Endometrium (tissue), 2 donors: ENCODE measurements around the gene SAPCD2.

ENCODE experiments used
- FAIRE-seq: peaks from 2 replicates; lab custom pipeline; 2012; peaks lifted over from hg19 to GRCh38; lab: Jason Lieb, UNC
- donor health status: control.
- donor health status: control.

The SAPCD2 gene

DNA sequence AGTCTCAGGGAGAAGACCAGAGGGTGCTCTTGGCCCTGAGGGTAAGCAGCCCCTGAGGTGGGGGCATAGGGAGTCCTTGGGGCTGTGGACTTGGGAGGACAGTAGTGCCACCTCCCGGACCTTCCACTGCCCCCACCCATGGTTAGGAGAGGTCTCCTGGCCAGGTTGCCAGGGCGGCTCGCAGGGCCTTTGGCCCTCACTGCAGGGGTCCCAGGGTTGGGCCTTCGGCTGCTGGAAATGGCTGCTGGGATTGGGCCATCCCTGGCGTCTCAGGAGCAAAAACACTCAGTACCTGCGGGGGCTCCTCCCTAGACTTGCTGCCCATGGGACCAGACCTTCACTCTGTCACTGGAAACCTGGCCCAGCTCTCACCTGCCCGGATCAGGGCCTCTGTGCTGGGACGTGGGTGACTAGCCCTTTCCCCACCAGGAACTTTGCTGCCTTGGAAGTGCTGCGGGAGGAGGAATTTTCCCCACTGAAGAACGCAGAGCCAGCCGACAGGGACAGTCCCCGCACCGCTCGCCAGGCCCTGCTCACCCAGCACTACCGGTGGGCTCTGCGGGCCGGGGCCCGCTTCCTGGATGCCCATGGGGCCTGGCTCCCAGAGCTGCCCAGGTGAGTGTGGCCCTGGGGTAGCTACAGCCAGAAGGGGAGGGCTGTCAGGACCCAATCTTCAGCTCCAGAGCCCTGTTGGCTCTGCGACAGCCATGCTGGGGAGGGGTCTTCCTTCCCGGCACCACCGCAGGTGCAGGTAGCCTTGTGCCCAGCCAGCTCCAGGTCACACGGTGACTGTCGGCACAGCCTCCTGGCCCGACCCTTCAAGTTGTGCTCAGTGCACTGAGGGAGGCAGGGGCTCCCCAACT is 10.1 kb upstream of the SAPCD2 start:
- FAIRE-seq = no peak

DNA sequence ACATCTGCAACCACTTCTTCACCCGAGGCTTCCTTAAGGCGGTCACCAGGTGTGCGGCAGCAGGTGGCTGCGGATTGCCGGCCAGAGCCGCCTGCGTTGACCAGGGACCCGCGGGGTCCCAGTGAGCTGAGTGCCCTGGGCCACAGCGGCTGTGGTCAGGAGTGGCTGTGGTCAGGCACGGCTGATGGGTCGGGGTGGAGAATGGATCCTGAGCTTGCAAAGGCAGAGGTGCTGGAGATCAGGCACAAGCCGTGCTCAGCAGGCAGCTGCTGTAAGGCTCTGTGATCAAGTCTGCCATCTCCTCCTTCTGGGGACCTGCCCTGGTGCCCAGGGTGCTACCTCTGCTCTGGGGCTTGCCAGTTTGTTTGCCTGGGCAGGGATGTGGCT is 9.0 kb upstream of the SAPCD2 start:
- FAIRE-seq = no peak

DNA sequence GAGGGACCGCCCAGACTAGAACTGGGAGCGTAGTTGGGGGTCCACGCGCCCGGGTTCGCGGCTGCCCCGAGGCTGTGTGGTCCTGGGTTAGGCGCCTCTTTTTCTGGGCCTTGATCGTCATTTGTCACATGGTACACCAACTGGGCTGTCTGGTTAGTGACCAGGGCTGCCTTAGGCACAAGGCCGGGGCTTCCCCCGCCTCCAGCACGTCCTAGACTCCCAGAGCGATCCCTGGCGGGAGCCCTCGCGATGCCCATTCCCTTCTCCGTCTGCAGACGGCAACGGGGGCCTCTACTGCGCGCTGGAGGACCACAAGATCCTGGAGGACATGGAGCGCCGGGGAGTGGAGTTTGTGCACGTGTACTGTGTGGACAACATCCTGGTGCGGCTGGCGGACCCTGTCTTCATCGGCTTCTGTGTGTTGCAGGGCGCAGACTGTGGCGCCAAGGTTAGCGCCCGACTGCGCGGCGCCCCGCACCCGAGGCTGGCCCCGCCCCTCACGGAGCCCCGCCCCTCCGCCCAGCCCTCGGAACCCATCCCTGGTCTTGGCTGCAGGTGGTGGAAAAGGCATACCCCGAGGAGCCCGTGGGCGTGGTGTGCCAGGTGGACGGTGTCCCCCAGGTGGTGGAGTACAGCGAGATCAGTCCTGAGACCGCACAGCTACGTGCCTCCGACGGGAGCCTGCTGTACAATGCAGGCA is 8.5 kb upstream of the SAPCD2 start:
- FAIRE-seq = no peak

DNA sequence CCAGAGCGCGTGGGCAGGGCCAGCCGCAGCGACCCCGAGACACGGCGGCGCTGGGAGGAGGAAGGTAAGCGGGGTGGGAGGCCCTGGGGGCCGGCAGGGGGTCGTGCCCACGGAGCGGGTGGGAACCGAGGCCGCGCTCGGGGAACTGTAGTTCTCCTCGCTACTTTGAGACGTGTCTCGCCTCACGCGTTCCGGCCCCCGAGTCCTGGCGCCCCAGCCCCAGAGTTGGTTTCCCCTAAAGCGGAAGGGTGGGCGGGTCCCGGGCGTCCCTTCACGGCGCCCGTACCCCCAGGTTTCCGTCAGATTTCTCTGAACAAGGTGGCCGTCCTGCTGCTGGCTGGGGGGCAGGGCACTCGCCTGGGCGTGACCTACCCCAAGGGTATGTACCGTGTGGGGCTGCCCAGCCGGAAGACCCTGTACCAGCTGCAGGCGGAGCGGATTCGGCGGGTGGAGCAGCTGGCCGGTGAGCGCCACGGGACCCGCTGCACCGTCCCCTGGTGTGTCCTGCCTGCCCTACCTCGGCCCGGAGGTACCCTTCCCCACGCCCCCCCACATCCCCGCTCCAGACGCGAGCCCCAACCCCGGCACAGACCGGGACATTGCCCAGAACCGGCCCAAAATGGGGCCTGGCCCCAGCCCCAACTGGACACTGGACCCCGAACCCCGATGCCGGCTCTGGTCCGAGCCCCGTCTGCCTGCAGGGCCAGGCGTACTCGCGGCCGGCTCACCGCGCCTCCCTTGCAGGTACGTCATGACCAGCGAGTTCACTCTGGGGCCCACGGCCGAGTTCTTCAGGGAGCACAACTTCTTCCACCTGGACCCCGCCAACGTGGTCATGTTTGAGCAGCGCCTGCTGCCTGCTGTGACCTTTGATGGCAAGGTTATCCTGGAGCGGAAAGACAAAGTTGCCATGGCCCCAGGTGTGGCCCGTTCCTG is 7.7 kb upstream of the SAPCD2 start:
- FAIRE-seq = no peak

DNA sequence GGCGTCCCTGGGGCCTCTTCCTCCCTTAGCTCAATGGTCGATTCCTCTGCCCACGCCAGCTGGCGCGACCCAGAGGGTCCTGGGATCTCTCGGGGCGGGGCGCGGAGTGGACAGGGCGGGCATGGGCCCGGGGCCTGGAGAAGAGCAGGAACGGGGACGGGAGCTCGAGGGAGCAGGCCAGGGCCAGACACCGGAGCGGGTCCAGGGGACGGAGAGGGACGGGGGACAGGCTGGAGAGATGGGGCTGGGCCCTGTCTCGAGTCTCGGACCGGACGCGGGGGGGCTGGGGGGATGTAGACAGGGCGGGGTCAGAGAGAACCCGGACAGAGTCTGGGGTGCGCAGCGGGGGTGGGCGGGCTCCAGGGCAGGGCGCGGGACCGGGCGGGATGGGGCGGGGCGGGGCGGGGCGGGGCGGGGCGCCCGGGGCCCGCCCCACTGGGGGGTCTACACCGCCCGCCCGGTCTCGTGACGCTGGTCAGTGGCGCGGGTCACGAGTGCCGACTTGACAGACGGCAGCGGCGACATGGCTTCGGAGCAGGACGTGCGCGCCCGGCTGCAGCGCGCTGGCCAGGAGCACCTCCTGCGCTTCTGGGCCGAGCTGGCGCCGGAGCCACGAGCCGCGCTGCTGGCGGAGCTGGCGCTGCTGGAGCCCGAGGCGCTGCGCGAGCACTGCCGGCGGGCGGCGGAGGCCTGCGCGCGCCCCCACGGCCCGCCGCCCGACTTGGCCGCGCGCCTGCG is 6.8 kb upstream of the SAPCD2 start, which contains the start of gene UAP1L1:
UAP1L1 (plus strand) TSS at position 508 of the 738 bp plus-strand sequence; CDS start at position 524, 16 bp downstream.
- FAIRE-seq = no peak

DNA sequence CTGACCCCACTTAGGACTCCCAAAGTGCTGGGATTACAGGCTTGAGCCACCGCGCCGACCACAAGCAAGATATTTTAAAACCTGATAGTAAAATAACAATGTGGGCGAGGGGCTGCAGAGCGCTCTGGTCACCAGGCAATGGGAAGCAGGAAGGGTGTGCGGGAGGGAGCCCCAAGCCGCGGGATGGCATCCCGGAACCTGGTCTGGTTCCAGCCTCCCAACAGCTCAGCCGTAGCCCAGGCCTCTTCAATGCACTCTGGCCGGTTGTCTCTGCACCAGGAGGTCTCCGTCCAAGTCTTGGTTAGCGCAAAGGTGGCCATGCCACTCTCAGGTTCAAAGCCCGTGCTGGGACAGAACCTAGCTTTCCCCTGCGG is 6.3 kb upstream of the SAPCD2 start:
- FAIRE-seq = no peak

DNA sequence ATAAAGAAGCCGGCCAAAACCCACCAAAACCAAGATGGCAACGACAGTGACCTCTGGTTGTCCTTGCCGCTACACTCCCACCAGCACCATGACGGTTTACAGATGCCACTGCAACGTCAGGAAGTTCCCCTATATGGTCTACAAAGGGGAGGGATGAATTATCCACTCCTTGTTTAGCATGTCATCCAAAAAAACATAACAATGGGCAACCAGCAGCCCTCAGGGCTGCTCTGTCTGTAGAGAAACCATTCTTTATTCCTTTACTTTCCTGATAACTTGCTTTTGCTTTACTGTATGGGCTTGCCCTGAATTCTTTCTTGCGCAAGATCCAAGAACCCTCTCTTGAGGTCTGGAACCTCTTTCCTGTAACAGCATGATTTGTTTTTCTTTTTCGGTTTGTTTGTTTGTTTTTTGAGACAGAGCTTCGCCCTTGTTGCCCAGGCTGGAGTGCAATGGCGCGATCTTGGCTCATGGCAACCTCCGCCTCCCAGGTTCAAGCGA is 5.0 kb upstream of the SAPCD2 start:
- no peak for FAIRE-seq

DNA sequence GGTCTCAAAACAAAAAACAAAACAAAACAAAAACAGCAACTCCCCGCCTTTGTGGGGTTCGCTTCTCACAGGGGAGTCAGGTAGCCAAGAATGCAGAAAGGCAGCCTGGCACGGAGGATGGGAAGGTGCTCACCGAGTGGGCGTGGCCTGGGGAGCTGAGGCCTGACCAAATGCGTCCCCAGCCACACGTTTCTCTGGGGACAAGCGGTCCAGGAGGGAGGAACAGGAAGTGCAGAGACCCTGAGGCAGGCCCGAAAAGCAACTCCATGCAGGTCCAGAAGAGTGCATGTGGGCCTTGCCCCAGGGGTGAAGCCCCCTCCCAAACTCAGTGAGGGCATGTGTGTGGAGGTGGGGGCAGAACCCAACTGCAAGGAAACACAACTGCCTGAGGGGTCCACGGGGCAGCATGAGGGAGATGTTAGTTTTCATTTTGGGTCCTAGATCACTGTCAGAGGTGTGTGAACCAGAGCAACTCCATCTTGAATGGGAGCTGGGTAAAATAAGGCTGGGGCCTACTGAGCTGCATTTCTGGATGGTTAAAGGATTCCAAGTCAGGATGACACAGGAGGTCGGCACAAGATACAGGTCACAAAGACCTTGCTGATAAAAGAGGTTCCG is 4.4 kb upstream of the SAPCD2 start:
- FAIRE-seq = no peak

DNA sequence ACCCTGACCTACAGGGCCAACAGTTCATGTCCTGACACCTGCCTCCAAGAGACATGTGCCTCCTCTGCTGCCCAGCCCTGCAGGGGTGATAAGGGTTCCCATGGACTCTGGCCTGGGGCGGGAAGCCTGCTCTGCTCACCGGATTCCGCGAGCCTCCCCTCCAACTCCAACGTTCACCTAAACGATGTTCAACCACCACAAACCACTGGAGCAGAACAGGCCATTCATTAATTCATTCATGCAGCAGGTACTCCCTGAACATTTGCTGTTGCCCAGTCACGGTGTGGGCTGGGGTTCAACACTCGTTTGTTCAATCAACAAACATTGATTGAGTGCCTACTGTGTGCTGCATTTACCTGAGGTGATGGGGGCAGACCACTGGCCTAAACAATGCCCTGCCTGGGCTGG is 3.6 kb upstream of the SAPCD2 start:
- FAIRE-seq = no peak

DNA sequence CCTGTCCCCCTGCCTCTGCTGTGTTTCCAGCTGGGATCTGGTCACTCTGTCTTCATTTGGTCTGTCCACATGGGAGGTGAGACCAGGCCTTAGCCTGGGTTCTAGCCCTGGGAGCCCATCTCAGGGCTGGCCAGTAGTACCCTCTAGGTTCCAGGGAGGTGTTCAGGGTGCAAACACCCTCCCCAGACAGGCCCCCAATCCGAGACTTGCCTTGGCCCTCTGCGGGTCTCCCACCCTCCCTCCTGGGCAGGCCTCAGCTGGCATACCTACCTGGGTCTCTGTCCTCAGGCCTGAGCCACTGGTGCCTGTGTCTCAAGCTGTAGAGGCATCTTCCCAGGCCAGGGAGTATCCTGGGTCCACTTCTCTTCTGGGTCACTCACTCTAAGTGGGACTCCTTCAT is 925 bp upstream of the SAPCD2 start:
- FAIRE-seq = no peak

DNA sequence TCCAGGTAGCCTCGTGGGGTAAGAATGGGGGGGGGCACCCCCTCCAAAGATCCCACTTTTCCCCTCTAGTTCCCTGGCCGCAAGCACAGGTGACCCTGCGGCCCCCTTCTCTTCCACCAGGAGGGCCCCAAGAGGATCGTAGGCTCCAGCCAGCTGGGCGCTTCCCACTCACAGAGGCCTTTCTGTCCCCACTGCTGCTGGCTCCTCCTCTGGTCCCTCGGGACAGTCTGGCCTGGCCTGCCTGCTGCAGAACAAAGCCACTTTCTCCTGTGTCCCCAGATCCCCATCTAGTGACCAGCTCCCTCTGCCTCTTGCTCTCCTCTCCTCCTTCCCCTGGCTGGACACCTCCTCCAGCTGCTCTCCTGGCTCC is 534 bp upstream of the SAPCD2 start:
- FAIRE-seq = no peak

DNA sequence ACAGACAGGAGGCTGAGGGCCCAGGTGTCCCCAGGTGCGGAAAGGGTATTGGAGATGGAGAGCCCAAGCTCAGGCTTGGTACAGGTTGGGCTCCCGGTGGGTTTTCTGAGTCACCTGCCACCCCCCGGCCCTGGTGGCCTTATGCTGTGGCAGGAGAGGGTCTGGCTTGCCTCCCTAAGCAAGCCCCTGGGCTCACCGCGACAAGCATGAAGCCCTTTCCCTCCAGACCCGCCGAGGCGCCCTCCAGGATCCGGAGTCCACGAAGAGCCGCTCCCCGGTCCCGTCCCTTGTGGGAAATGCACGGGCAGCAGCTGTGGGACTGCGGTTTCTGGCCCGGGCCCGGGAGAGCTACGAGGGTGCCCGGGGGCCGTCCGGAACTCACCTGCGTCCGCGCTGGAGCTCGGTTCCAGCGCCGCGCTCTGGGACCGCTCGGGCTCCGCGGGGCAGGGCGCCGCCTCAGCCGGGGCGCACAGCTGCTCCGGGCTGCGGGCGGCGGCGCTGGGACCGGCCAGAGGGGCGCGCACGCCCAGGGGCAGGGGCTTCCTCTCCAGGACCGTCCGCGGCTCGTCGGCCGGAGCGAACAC is 757 bp downstream of the SAPCD2 start:
- FAIRE-seq = no peak

DNA sequence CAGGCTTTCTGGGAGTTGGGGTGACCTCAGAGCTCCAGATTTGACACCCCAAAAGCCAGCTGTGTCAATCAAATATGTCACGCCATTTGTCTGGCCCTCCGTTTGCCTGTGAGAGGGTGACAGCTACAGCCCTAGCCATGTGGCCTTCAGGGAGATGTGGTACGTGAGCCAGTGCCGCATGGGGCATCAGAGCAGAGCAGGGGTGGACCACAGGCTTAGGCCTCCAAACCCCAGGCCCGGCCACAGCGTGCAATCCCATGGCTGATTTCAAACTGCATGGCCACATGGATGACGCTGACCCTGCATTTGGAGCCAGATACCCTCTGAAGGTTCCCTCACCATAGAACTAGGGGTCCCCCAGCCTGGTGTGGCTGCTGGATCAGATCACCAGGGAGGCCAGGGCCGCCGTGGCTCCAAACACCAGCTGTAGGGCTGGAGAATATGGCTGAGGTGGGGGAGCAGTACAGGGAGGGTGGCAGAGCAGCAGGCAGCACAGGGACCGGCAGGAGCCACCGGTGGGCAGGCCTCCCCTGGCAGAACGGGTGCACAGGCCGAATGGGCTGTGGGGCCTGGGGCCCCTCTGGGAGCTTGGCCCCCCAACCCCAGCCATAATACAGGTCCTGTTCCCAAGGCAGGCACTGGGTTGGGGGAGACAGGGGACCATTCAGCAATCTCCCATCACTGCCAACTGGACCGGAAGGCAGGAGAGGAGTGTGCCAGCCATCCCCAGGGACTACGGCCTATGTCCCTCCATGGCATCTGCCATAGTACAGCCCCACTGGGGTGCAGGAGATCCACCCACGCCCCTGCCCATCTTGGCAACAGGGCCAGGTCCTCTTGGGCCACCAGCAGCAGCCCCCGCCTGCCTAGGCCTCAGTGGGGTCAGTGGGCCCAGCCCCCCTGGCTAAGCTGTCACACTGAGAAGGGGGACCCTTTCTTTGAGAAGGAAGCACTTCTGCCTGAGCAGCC is 1.5 kb downstream of the SAPCD2 start:
- no peak for FAIRE-seq

DNA sequence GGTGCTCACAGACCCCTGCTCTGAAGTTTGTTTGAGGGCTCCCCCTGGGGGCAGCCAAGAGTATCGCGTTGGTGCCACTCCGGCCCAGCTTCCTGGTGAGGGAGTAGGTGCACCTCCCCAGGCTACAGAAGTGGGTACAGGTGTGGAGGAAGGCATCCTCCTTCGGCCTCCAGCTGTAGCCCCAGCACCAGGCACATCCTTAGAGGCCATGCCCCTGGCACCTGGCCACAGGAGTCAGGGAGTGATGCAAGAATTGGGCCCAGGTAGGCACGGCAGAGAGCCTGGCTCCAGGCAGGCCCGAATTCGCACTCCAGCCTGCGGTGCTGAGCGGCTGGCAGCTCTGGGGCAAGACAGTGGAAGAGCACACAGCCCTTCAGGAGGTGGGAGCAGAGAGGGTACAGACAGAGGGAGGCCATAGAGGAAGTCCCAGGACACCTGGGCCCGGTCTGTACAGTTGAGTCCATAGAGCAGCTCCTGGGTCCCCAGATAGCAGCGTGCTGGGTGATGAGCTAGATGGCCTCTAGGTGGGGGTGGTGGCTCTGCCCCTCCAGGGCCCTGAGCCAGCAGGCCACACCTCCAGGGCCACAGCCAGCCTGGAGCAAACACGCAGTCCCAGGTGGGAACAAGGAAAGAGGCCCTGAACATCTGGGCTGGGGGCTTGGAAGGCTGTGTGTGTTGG is 2.4 kb downstream of the SAPCD2 start:
- FAIRE-seq = no peak

DNA sequence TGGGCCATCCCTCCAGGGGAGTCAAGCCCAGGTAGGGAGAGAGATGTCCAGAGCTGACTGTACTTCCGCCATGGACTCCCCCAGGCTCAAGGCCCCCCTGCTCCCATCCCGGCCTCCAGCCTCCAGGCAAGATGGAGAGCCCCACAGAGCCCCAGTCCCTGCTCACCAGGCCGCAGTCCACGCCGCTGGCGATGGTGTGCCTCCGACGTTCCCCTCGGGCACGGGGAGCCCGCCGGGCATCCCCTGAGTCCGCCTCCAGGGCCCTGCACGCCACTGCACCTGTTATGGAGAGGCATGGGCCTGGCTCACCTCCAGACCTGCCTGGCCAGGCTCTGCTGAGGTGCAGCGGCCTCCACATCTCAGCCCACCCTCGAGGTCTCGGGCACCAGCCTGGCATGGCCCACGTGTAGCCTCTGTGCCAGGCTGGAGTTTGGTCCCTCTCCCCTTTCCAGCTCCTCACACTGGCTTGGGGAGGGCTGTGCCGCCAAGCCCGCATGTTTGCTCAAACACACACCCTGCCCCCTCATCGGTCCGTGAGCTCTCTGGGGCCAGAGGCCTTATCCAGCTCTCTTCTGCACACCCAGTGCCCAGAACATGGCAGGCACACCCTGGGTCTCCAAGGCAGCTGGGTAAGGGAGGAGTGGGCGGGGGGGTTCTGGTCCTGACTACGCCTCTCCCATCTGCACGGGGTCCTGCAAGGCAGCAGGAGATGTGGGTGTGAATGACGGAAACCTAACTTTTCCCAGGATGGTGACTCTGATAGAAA is 4.1 kb downstream of the SAPCD2 start:
- FAIRE-seq = no peak

DNA sequence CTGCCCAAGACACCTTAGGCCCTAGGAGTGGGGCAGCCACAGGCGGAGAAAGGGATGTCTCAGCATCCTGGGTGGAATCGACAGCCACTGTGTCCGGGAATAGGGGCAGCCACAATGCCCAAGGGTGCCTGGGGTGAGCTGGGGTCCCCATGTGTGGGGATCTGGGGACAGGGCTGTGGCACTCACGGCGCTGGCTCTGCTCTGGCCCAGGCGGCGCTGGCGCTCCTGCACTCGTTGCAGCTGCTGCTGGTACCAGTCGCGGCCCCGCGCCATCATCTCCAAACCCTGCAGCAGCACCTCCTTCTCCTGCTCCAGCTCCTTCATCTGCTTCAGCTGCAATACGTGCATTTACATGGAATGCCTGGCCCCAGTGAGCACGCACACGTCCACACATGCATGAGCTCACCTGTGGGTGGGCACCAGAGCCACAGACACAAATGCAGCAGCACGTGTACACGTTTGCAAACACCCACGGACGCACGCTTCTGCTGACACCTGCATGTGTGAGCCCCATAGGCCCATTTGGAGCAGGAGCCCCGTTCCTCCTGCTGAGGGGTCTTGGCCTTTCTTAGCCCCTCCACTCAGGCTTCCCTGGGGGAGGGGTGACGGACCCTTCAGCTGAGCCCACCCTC is 4.9 kb downstream of the SAPCD2 start:
- no peak for FAIRE-seq

DNA sequence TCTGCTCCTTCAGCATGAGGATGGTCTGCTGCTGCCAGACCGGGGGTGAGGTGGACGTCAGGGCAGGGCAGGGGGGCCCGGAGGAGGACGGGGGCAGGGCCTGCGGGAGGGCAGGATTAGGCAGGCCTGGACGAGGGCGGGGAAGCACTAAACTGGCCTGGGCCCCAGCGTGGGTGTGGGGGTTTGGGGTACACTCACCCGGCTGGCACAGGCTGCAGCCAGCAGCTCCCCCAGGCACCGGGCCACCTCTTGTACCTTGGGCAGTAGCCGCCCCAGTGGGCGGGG is 5.5 kb downstream of the SAPCD2 start:
- no peak for FAIRE-seq
